AG10803 (cell line): Measurements from ENCODE around the gene CAMSAP2.
A peak's percentile ranks its signal among the peaks of the same experiment; 100 is the strongest.
"Not testable (repeated sequence)": the region's sequence is repeated elsewhere in the genome, so short reads cannot be mapped to it uniquely, and the experiment has no call there.

Experiments
- DNase-seq: peaks from one replicate; pipeline ENCODE4 v3.0.0; 2010; ENCODE audit warnings: low read depth
- H3K4me3 ChIP-seq: 2 replicates; pipeline ENCODE4 v1.5.1; 2011; ENCODE audit warnings: mild to moderate bottlenecking, low read length, control low read depth
- TF ChIP-seq, protein P1 (sequence below): conservative IDR thresholded peaks from 2 replicates; pipeline ENCODE4 v1.5.1; 2011; ENCODE audit warnings: mild to moderate bottlenecking, low read length, control low read depth, inconsistent platforms

The CAMSAP2 gene

DNA sequence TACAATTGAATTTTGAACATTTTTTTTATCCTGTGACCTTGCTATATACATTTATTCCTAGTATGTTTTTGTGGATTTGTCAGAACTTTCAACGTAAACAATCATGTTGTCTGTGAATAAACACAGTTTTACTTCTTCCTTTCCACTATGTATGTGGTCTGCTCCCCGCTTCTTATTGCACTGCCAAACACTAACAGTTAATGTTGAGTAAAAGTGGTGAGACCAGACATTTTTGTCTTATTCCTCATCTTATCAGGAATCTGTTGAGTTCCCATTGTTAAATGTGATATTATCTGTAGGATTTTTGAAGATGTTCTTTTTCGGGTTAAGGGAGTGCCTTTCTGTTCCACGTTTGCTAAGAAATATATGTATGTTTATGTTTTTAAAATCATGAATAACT, 45.9 kb downstream of the CAMSAP2 start:
- TF ChIP-seq, protein P1, sequence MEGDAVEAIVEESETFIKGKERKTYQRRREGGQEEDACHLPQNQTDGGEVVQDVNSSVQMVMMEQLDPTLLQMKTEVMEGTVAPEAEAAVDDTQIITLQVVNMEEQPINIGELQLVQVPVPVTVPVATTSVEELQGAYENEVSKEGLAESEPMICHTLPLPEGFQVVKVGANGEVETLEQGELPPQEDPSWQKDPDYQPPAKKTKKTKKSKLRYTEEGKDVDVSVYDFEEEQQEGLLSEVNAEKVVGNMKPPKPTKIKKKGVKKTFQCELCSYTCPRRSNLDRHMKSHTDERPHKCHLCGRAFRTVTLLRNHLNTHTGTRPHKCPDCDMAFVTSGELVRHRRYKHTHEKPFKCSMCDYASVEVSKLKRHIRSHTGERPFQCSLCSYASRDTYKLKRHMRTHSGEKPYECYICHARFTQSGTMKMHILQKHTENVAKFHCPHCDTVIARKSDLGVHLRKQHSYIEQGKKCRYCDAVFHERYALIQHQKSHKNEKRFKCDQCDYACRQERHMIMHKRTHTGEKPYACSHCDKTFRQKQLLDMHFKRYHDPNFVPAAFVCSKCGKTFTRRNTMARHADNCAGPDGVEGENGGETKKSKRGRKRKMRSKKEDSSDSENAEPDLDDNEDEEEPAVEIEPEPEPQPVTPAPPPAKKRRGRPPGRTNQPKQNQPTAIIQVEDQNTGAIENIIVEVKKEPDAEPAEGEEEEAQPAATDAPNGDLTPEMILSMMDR, result no peak
- no peak for DNase-seq
- no peak overlapping the region for H3K4me3 ChIP-seq

DNA sequence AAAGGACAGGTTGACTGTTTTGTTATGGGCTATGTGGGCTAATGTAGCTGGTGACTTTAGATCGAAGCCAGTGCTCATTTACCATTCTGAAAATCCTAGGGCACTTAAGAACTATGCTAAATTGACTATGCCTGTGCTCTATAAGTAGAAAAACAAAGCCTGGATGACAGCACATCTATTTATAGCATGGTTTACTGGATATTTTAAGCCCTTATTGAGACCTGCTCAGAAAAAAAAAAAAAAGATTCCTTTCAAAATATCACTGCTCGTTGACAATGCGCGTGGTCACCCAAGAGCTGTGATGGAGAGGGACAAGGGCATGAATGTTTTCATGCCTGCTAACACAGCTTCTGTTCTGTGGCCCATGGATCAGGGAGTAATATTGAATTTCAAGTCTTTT, 48.1 kb downstream of the CAMSAP2 start:
- no peak for DNase-seq
- H3K4me3 ChIP-seq, result no peak overlapping the region
- TF ChIP-seq, protein P1, result no peak

DNA sequence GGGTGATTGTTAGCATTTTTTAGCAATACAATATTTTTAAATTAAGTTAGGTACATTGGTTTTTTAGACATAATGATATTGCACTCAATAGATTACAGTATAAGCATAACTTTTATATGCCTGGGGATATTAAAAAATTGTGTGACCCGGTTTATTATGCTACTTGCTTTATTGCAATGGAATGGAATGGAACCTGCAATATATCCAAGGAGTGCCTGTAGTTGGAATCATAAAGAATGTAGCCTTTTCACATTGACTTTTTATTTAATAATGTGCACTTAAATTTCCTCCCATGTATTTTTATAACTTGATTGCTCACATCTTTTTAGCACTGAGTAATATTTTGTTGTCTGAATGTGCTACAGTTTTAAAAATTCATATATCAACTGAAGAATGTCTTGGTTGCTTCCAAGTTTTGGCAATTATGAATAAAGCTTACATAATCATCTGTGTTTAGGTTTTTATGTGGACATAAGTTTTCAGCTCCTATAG, 49.2 kb downstream of the CAMSAP2 start:
- no peak overlapping the region for H3K4me3 ChIP-seq
- no peak for DNase-seq
- TF ChIP-seq, protein P1, result no peak

DNA sequence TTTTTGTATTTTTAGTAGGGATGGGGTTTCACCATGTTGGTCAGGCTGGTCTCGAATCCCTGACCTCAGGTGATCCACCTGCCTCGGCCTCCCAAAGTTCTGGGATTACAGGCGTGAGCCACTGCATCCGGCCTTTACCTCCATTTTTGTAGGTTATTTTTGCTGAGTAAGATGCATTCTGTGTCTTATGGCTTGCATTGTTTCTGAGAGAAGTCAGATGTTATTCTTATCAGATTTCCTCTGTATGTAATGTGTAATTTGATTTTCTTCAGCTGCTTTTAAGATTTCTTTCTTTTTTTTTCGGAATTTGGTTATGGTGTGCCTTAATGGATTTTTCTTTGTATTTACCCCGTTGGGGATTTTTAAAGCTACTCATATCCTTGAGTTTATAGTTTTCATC, 52.3 kb downstream of the CAMSAP2 start:
- DNase-seq, result not testable (repeated sequence)

GRCh38 chr1:200793677-200794076, 55.0 kb downstream of the CAMSAP2 start:
- TF ChIP-seq, protein P1, result no peak
- no peak overlapping the region for H3K4me3 ChIP-seq
- DNase-seq, result no peak

More for the DNA sequence above, 52.3 kb downstream of the CAMSAP2 start:
- H3K4me3 ChIP-seq, result not testable (repeated sequence)

DNA sequence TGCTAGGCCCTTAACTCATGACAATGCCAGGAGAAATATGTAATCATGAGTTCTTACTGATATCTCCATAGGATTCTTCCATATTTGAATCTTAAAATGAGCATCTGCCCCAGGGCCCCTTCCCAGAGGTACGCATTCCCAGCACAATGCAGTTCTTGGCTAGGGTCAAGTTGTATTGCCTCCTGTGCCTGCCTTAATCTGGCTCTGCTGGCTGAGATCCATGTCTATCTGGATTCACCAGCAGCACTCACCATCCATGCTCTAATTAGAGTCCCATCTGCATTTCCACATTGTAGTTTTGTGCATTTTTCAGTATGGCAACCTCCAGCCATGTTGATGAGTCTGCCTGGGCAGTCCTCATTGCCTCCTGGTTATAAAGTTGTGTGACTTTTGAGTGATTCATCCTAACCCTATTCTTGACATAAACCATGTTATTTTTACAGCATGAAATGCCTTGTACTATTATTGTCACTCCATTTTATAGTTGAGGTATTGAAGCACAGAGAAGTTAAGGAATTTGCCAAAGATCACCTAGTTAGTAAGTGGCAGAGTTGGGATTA, 55.9 kb downstream of the CAMSAP2 start:
- TF ChIP-seq, protein P1, result no peak
- DNase-seq, result no peak
- no peak overlapping the region for H3K4me3 ChIP-seq

GRCh38 chr1:200795156-200795555, 56.5 kb downstream of the CAMSAP2 start:
- TF ChIP-seq, protein P1, result no peak
- H3K4me3 ChIP-seq, result no peak overlapping the region
- peak; percentile 59 for DNase-seq
